Heart left ventricle (tissue), 16 donors: ENCODE measurements around the gene ZFP57. TPM values are rescaled to one million over a fixed set of nuclear protein-coding genes. Genes with fewer than 3 reads are reported as not detected.
A peak's percentile ranks its signal among the peaks of the same experiment; 100 is the strongest.

Experiments used
- ATAC-seq, 4 donors: fragments of 200-7000 bp; cut with Tn5 transposase; one replicate each; pipeline ENCODE4 v1.9.1; 2020 to 2022; ENCODE audit warnings: moderate library complexity in 4 of 4, mild to moderate bottlenecking in 3 of 4, moderate number of reproducible peaks in 1 of 4
- DNase-seq, 5 donors: peaks; one replicate each; pipeline ENCODE4 v3.0.0-alpha.2; 2020
- H3K27ac ChIP-seq, 12 donors: fragments of 200-600 bp; sonication (generic) in 4 of 12; one replicate each; pipeline versions ENCODE4 v1.5.0 to v1.8.0; 2016 to 2022; ENCODE audit warnings: mild to moderate bottlenecking in 2 of 12
- H3K27me3 ChIP-seq, 9 donors: fragments of 200-600 bp; sonication (generic) in 2 of 9; one replicate each; pipeline versions ENCODE4 v1.5.1 to v1.8.0; 2016 to 2022; ENCODE audit warnings: mild to moderate bottlenecking in 3 of 9
- H3K36me3 ChIP-seq, 9 donors: fragments of 200-600 bp; sonication (generic) in 2 of 9; one replicate each; pipeline versions ENCODE4 v1.5.0 to v1.8.0; 2018 to 2022; ENCODE audit warnings: mild to moderate bottlenecking in 2 of 9
- H3K4me1 ChIP-seq, 12 donors: fragments of 200-600 bp; sonication (generic) in 4 of 12; one replicate each; pipeline versions ENCODE4 v1.5.0 to v1.8.0; 2016 to 2022; ENCODE audit warnings: mild to moderate bottlenecking in 3 of 12
- H3K4me3 ChIP-seq, 12 donors: fragments of 200-600 bp; sonication (generic) in 4 of 12; one replicate each; pipeline versions ENCODE4 v1.5.0 to v1.8.0; 2017 to 2022; ENCODE audit warnings: mild to moderate bottlenecking in 9 of 12, moderate library complexity in 4 of 12
- H3K9me3 ChIP-seq, 12 donors: fragments of 200-600 bp; sonication (generic) in 4 of 12; one replicate each; pipeline versions ENCODE4 v1.5.0 to v1.8.0; 2016 to 2022; ENCODE audit warnings: mild to moderate bottlenecking in 1 of 12
- POLR2A ChIP-seq, 2 donors: fragments of 450-650 bp; IDR thresholded peaks; one replicate each; pipeline ENCODE4 v1.6.1; 2017; ENCODE audit warnings: antibody characterized with exemption in 2 of 2, mild to moderate bottlenecking in 2 of 2, moderate library complexity in 2 of 2
- WGBS, 4 donors: extraction: QIAGEN DNeasy Blood & Tissue Kit in 2 of 4; methylation state at CpG; one replicate each; pipeline versions ENCODE4 v1.1.5 to v1.1.7; 2013 to 2018; 5-methylcytosine and 5-hydroxymethylcytosine counted together
- intact Hi-C, 10 donors: fragments of 100-400 bp; cut with DNase I; formaldehyde crosslinking; loops; one replicate each; pipeline versions ENCODE4 v1.11.1 to v1.14.2; 2022
- polyA plus RNA-seq, 2 donors: library from polyadenylated mRNA; stranded (reverse); fragments of 200-250 nt; gene quantifications; one replicate each; pipeline ENCODE4 v1.2.3, GENCODE V29; 2013
- total RNA-seq, 9 donors: library from RNA; depleted of rRNA in 2 of 9; stranded (reverse); fragments of >200 nt in 2 of 9; fragmentation: NEBNext Ultra II Directional in 3 of 9; extraction: Animal tissue kit (Norgen Biotek cat#: 25700) in 3 of 9; gene quantifications; one replicate each; pipeline versions ENCODE4 v1.1.0 to v1.2.4, GENCODE V29; 2016 to 2023
- TF ChIP-seq, protein P1 (sequence below), 12 donors: fragments of 200-600 bp; sonication (generic) in 4 of 12; IDR thresholded peaks; one replicate each; pipeline versions ENCODE4 v1.5.0 to v1.8.0; 2018 to 2022; ENCODE audit warnings: antibody characterized with exemption in 12 of 12, mild to moderate bottlenecking in 5 of 12
- donor health status: ischemic (EF 13 %, LVEDD 7.1; RV severe dilation, severe dysfunction).
- donor health status: healthy with polysubstance abuse.
- donor health status: DM: no; HTN: yes; CAD: no.
- donor health status: DM: no; HTN: no; CAD: no.
- donor health status: ischemic (EF 25% LVEDD 6.9; RV normal size, moderate dysfunction).
- donor health status: ischemic (EF 25% LVEDD 5.7; RV mildly dilated, moderate dysfunction).
- donor health status: healthy.
- donor health status: DM: yes; HTN: yes; CAD: no.
- donor health status: ischemic (EF 35%, LVEDD 5.7; RV mildly dilated, moderate dysfunction).
- donor health status: nonischemic (EF 11% LVEDD 7.7; RV severe dilation, severe dysfunction).
- donor health status: DM: yes; HTN: yes; CAD: no.
- donor health status: PGD.
- donor health status: ischemic (EF 29% LVEDD 5.4; RV normal size, mild dysfunction).
- donor health status: nonischemic (EF 23%, LVEDD 6.1; RV moderate dilation, normal function).

ZFP57 gene
- total and polyA plus RNA-seq, 11 donors = 0.06 to 18.1 (median 2.8) TPM; not detected in 7

DNA sequence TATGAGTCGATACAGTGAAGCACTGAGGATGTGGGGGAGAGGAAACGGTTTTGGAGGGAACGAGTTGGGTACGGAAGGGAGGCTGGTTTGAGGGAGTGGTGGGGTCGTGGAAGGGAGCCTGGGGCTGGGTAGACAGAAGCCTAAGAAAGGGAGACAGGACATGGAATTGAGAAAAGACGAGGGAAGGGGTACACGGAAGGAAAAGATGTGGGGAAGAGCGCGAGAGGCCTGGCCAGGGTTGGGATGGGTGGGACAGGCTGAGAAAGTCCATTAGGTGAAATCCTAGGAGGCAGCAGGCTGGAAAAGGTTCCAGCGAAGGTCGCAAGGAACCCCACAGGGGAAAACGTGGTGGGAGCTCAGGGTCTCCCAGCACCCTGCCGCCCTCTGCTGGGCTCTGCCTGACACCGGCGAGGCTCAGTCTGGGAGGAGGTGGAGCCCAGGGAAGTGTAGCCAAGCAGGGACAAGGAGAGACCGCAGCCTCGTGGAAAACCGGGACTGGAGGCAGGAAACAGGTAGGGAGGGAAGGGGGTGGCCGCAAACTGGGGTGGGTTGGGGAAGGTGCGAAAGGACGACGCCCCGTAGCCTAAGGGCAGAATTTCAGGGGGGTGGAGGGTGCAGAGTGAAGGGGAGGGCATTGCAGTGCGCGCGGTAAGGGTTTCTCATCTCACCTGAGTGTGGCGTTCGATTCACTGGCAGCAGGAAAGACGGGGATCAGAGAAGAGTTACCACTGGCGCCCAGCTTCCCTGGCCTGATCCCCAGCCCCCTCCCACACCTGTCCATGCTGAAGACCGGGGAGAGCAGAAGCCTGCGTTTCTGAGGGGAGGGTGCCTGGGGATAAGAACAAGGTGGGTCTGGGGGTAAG, 52.3 kb downstream of the ZFP57 start:
- H3K27ac ChIP-seq = peak overlapping the region; percentile 21 to 85 (median 68)
- TF ChIP-seq POLR2A (IDR thresholded peaks at IDR 0.05) = peak in 1 of 2 donors; percentile 10
- TF ChIP-seq, protein P1, sequence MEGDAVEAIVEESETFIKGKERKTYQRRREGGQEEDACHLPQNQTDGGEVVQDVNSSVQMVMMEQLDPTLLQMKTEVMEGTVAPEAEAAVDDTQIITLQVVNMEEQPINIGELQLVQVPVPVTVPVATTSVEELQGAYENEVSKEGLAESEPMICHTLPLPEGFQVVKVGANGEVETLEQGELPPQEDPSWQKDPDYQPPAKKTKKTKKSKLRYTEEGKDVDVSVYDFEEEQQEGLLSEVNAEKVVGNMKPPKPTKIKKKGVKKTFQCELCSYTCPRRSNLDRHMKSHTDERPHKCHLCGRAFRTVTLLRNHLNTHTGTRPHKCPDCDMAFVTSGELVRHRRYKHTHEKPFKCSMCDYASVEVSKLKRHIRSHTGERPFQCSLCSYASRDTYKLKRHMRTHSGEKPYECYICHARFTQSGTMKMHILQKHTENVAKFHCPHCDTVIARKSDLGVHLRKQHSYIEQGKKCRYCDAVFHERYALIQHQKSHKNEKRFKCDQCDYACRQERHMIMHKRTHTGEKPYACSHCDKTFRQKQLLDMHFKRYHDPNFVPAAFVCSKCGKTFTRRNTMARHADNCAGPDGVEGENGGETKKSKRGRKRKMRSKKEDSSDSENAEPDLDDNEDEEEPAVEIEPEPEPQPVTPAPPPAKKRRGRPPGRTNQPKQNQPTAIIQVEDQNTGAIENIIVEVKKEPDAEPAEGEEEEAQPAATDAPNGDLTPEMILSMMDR (IDR thresholded peaks at IDR 0.05) = peak; percentile 38 to 87 (median 60)
- H3K9me3 ChIP-seq = no peaks in the 10 kb centered on the region
- intact Hi-C loops = no loop called here
- peak; percentile 78 to 84 (median 82) for DNase-seq
- WGBS, 4 donors = 7 to 12% (median 10%) methylated on average over 29 to 32 of the region's 32 CpGs
- peaks cover 0 to 6% (median 0%) of the 10 kb centered on the region in 9 donors for H3K27me3 ChIP-seq
- peaks cover 0 to 45% (median 28%) of the 10 kb centered on the region in 12 donors for H3K4me1 ChIP-seq
- H3K4me3 ChIP-seq = peak overlapping the region; percentile 34 to 71 (median 59)
- peaks cover 0 to 6% (median 0%) of the 10 kb centered on the region in 9 donors for H3K36me3 ChIP-seq
- ATAC-seq = peak; percentile 44 to 77 (median 65)

- peaks cover 0 to 6% (median 0%) of the 10 kb centered on the region in 9 donors for H3K27me3 ChIP-seq
- intact Hi-C loops = no loop called here
These were observed 53.1 kb downstream of the ZFP57 start for GRCh38 chr6:29627755-29628418.

DNA sequence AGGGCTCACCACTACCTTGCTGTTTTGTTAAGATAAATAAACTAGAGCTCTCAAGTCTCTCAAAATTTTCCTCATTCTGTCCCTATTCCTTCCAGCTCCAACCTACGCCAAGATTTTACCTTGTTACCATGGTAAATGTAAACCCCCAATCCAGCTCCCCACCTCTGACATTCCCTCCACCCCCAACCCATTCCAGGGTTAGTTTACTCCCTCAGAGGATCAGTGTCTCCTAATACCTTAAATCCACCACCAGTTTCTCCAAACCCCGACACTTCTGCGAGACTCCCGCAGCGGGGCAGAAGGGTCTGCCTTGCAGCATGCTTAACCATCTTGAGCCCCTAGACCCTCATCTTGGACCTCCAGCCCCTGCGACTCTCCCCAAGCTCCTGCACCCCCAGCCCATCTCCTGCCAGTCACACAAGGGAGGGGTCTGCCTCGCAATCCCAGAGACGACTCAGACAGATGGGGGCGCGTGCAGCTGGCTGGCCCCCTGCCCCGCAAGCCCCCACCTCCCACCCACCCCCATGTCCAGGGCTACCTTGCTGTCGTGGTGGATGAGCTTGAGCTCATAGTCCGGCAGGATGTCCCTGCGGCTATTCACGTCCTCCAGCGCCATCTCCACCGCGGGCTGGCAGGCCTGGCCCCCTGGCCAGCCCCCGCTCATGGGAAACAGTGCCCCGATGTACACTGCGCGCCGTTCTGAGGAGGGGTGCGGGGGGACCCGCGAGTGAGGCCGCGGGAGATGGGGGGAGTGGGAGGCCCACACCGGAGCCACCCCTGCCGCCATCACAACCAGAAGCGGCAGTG, 53.8 kb downstream of the ZFP57 start:
- peak overlapping the region; percentile 34 to 71 (median 59) for H3K4me3 ChIP-seq
- H3K27ac ChIP-seq = peak overlapping the region in 10 of 12 donors; percentile 37 to 85 (median 67)
- peaks cover 0 to 39% (median 26%) of the 10 kb centered on the region in 12 donors for H3K4me1 ChIP-seq
- peaks cover 0 to 6% (median 0%) of the 10 kb centered on the region in 9 donors for H3K27me3 ChIP-seq
- ATAC-seq (peak in 2 of 4 donors; percentile 1 to 9), DNase-seq (peak in 2 of 5 donors; percentile 25 to 29)
- H3K9me3 ChIP-seq = no peaks in the 10 kb centered on the region
- intact Hi-C loops = no loop called here
- TF ChIP-seq, protein P1 (IDR thresholded peaks at IDR 0.05) = no peak
- no peak for TF ChIP-seq POLR2A (IDR thresholded peaks at IDR 0.05)
- peaks cover 0 to 19% (median 6%) of the 10 kb centered on the region in 9 donors for H3K36me3 ChIP-seq
- WGBS, 4 donors = 20 to 29% (median 27%) methylated on average over 22 to 31 of the region's 31 CpGs

More at GRCh38 chr6:29627755-29628418, 53.1 kb downstream of the ZFP57 start:
- DNase-seq = peak; percentile 79 to 87 (median 84)
- Histone ChIP-seq H3K36me3 (peaks cover 0 to 12% (median 6%) of the 10 kb centered on the region in 9 donors), H3K27ac (peak overlapping the region; percentile 22 to 85 (median 68)), H3K4me1 (peaks cover 0 to 42% (median 27%) of the 10 kb centered on the region in 12 donors), H3K9me3 (no peaks in the 10 kb centered on the region), H3K4me3 (peak overlapping the region; percentile 34 to 71 (median 59))
- TF ChIP-seq POLR2A (IDR thresholded peaks at IDR 0.05) = peak in 1 of 2 donors; percentile 67
- TF ChIP-seq, protein P1 (IDR thresholded peaks at IDR 0.05) = no peak
- 0 to 1% (median 1%) methylated on average over 37 to 51 of the region's 51 CpGs for whole genome bisulfite sequencing, 4 donors
- ATAC-seq = peak; percentile 29 to 67 (median 52)
